GM06990 (cell line): ENCODE results near the gene RCN1.

Source experiments
- DNase-seq: peaks from one replicate; pipeline ENCODE4 v3.0.0-alpha.2; 2011; ENCODE audit not compliant: insufficient read length; ENCODE audit errors: extremely low read depth
- H3K27me3 ChIP-seq: replicated peaks from 2 replicates; pipeline ENCODE4 v1.6.0; 2011; ENCODE audit warnings: low read length; ENCODE audit not compliant: control insufficient read depth, insufficient read depth
- H3K36me3 ChIP-seq: 2 replicates; pipeline ENCODE4 v1.5.1; 2011; ENCODE audit warnings: low read length; ENCODE audit not compliant: control insufficient read depth, insufficient read depth
- H3K4me3 ChIP-seq: replicated peaks from 2 replicates; pipeline ENCODE4 v1.5.1; 2011; ENCODE audit warnings: low read depth, mild to moderate bottlenecking, control low read depth, low read length
- TF ChIP-seq, protein P1 (sequence below): IDR thresholded peaks from 2 replicates; pipeline ENCODE4 v1.5.1; 2011; ENCODE audit warnings: low read length, control low read depth, mild to moderate bottlenecking, inconsistent platforms; ENCODE audit not compliant: insufficient read depth, poor library complexity, severe bottlenecking

Gene RCN1

DNA sequence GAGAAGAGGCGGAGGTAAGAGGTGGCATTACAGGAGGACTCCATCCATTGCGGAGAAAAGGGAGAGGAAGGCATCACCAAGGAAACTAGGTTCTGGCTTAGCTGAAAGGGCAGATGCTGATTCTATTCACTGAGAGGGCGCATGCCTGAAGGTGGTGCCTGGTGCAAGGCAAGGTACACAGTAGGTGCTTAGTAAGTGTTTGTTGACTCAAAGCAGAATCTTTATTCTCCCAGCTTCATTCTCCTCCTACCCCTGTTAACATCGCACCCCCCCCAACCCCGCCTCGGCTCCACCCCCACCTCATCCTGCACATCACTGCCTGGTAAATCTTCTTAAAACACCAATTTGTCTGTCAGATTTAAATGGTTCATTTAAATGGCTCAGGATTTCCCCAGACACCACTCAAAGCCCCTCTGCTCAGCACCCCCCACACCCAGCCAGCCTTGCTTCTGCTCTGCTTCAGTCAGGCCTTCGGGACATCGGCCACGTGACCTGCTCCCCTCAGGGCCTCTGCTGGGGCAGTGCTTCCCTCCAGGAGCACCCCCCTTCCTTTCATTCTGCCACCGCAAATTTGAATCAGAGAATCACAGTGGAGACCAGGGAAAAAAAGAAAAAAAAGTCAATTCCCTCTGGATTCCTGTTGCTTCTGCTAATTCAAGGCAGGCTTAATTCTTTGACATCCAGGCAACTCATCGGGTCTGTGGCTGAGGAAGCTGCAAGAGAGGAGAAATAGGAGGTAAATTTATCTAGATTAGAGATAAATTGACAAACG, 17.8 kb upstream of the RCN1 start:
- Histone ChIP-seq H3K4me3 (no peak overlapping the region), H3K27me3 (no peaks in the 10 kb centered on the region), H3K36me3 (no peaks in the 10 kb centered on the region)
- DNase-seq: no peak
- TF ChIP-seq, protein P1, sequence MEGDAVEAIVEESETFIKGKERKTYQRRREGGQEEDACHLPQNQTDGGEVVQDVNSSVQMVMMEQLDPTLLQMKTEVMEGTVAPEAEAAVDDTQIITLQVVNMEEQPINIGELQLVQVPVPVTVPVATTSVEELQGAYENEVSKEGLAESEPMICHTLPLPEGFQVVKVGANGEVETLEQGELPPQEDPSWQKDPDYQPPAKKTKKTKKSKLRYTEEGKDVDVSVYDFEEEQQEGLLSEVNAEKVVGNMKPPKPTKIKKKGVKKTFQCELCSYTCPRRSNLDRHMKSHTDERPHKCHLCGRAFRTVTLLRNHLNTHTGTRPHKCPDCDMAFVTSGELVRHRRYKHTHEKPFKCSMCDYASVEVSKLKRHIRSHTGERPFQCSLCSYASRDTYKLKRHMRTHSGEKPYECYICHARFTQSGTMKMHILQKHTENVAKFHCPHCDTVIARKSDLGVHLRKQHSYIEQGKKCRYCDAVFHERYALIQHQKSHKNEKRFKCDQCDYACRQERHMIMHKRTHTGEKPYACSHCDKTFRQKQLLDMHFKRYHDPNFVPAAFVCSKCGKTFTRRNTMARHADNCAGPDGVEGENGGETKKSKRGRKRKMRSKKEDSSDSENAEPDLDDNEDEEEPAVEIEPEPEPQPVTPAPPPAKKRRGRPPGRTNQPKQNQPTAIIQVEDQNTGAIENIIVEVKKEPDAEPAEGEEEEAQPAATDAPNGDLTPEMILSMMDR: no peak

DNA sequence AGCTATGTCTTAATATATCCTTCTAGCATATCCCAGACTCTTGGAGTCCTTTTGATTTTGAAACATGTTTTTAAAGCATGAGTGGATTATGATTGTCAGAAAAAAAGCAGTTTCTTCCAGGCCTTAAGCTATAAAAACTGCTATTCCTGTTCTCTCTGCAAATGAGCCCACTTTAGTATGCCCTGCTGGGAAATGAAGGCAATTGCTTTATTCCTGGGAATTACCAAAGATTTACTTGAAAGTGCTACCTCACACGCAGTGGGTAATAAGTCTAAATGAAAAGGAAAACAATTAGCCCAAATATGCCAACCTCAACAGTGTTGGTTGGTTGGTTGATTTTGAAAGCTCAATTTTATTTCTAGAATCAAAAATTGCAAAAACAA, 17.2 kb upstream of the RCN1 start:
- no peak overlapping the region for H3K4me3 ChIP-seq
- no peaks in the 10 kb centered on the region for H3K36me3 ChIP-seq
- DNase-seq: no peak
- TF ChIP-seq, protein P1: no peak
- H3K27me3 ChIP-seq: no peaks in the 10 kb centered on the region

DNA sequence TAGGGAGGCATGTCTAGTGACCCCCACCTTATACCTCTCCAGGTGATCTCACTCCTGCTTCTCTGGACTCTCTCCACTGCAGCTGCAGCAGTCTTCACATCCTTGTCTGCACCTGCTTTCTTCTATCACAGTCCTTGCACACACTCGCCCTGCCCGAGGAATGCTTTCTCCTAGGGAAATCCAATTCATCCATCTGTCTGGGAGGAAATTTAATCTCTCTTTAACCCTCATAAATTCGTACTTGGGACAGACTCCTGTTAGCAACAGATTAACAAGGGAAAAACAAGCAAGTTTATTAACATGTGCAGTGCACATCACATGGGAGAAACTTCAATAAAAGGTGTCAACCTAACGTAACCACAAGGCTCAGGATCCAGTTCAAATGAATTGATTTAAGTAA, 11.3 kb upstream of the RCN1 start:
- TF ChIP-seq, protein P1: no peak
- H3K27me3 ChIP-seq: no peaks in the 10 kb centered on the region
- DNase-seq: no peak

DNA sequence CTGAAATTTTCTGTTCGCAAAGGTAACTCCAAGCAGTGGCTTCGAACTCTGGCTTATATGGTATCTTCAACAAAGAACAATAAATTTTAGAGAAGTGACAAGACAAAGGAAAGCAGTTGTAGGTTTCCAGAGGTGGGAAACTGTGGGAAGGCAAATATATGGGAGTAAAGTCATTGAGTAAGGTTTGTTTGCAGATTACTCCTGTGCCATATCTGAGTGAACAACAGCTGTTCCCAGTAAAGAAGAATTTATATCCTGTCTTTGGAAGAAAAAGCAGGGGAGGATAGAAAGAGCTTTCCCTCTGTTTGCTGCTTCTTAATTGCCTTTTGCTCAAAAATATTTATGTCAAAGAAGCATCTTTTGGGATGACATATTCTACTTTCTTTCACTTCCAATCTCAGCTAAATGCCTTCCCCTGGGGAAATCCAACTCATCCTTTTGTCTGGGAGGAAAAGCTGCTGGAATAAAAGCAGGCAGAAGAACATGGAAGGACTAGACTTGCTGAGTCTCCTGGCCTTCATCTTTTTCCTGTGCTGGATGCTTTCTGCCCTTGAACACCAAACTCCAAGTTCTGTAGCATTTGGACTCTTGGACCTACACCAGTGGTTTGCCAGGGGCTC, 10.4 kb upstream of the RCN1 start:
- no peaks in the 10 kb centered on the region for H3K27me3 ChIP-seq
- H3K36me3 ChIP-seq: no peaks in the 10 kb centered on the region
- H3K4me3 ChIP-seq: no peak overlapping the region
- TF ChIP-seq, protein P1: no peak
- no peak for DNase-seq

More for the DNA sequence above, 11.3 kb upstream of the RCN1 start:
- Histone ChIP-seq H3K36me3 (no peaks in the 10 kb centered on the region), H3K4me3 (no peak overlapping the region)

DNA sequence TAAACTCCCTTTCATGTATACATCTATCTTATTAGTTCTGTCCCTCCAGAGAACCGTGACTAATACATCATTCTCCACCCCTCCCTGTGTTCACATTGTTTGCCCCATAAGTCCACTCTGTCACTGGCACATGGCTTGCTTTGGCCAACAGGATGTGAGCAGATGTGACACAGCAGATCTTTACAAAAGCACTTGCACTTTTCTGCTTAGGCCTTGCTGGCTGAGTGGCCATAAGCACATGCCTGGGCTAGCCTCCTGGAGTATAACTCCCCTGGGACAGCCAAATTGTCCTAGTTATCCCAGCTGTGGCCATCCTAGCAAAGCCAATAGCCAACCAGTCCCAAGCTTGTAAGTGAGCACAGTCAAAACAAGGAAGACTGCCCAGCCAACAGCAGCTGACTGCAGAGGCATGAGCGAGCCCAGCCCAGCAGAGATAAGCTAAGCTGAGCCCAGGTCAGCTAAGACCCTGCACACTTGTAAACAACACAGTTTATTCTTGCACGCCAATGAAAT, 9.7 kb upstream of the RCN1 start:
- Histone ChIP-seq H3K27me3 (no peaks in the 10 kb centered on the region), H3K4me3 (no peak overlapping the region), H3K36me3 (no peaks in the 10 kb centered on the region)
- no peak for DNase-seq
- TF ChIP-seq, protein P1: no peak

DNA sequence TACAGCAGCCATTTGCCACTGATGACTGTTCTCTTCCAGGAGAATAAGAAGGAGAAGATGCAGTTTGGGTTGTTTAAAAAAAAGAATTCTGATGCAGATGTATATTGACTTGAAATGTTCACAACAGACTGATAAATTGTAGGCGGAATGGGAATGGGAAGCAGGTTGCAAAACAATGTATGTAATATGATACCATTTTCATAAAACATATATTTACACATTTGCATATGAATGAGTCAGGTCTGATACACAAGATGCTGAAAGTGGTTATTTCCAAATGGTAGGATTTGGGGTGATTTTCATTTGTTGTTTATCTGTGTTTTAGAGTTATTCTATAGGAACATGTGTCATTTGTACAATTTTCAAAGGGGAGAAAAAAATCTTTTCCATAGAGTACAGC, 9.0 kb upstream of the RCN1 start:
- no peak for DNase-seq
- H3K27me3 ChIP-seq: no peaks in the 10 kb centered on the region
- no peaks in the 10 kb centered on the region for H3K36me3 ChIP-seq
- TF ChIP-seq, protein P1: no peak
- no peak overlapping the region for H3K4me3 ChIP-seq
